Astrocyte of the spinal cord (primary cell): ENCODE measurements around the gene HOXA7.

Source experiments
- DNase-seq: peaks from one replicate; pipeline ENCODE4 v3.0.0; 2011; ENCODE audit warnings: low read depth, low spot score
- H3K4me3 ChIP-seq: 2 replicates; pipeline ENCODE4 v1.5.1; 2011; ENCODE audit warnings: low read depth, mild to moderate bottlenecking, low read length, moderate library complexity
- in situ Hi-C: cut with HindIII; loops from 2 replicates; pipeline ENCODE4 v1.10.0; 2017; ENCODE audit warnings: low sequenced_read_pairs
- TF ChIP-seq, protein P1 (sequence below): IDR thresholded peaks from 2 replicates; pipeline ENCODE4 v1.5.1; 2012; ENCODE audit warnings: low read depth, mild to moderate bottlenecking, low read length, inconsistent platforms

The HOXA7 gene

GRCh38 chr7:27202018-27202861, 45.8 kb upstream of the HOXA7 start:
- in situ Hi-C loops: no loop called here
- H3K4me3 ChIP-seq: no peak overlapping the region
- DNase-seq: no peak
- TF ChIP-seq, protein P1, sequence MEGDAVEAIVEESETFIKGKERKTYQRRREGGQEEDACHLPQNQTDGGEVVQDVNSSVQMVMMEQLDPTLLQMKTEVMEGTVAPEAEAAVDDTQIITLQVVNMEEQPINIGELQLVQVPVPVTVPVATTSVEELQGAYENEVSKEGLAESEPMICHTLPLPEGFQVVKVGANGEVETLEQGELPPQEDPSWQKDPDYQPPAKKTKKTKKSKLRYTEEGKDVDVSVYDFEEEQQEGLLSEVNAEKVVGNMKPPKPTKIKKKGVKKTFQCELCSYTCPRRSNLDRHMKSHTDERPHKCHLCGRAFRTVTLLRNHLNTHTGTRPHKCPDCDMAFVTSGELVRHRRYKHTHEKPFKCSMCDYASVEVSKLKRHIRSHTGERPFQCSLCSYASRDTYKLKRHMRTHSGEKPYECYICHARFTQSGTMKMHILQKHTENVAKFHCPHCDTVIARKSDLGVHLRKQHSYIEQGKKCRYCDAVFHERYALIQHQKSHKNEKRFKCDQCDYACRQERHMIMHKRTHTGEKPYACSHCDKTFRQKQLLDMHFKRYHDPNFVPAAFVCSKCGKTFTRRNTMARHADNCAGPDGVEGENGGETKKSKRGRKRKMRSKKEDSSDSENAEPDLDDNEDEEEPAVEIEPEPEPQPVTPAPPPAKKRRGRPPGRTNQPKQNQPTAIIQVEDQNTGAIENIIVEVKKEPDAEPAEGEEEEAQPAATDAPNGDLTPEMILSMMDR: no peak

- DNase-seq: no peak
- TF ChIP-seq, protein P1: no peak
- no peak overlapping the region for H3K4me3 ChIP-seq
- in situ Hi-C loops: no loop called here
Observed at GRCh38 chr7:27201580-27202017, 45.1 kb upstream of the HOXA7 start.

GRCh38 chr7:27200761-27201579, 44.5 kb upstream of the HOXA7 start:
- in situ Hi-C loops: no loop called here
- no peak for DNase-seq
- TF ChIP-seq, protein P1: no peak
- H3K4me3 ChIP-seq: no peak overlapping the region

GRCh38 chr7:27199849-27200760, 43.6 kb upstream of the HOXA7 start, which contains the start of gene HOXA13:
HOXA13 (minus strand) TSS chr7:27200091; CDS start chr7:27200077, 14 bp downstream.
- TF ChIP-seq, protein P1: no peak
- no peak within 1 kb of the TSS for H3K4me3 ChIP-seq
- no peak for DNase-seq
- in situ Hi-C loops: no loop called here

- in situ Hi-C loops: no loop called here
- no peak overlapping the region for H3K4me3 ChIP-seq
- DNase-seq: no peak
- TF ChIP-seq, protein P1: no peak
Observed at GRCh38 chr7:27198871-27199801, 42.7 kb upstream of the HOXA7 start.
